ENCODE results near the gene MASP1. TPM values are rescaled to one million over a fixed set of nuclear protein-coding genes. Genes with fewer than 3 reads are reported as not detected.

Gene MASP1
- total RNA-seq, 1 experiment from 2014 or later, result 1.0 TPM

GRCh38 chr3:187264911-187265310, 26.6 kb downstream of the MASP1 start:
- Mint-ChIP-seq H3K27ac (no peak overlapping the region; a peak in 1 of 7 replicates), H3K27me3 (ENCODE audit: low read depth) (no peaks in the 10 kb centered on the region), H3K4me1 (peaks cover 6% of the 10 kb centered on the region in 2 experiments; a peak in 3 of 4 replicates), H3K4me3 (no peak overlapping the region), H3K9me3 (peaks cover 11 to 12% of the 10 kb centered on the region in 2 experiments), H3K36me3 (ENCODE audit: insufficient read depth in 1 of 3, low read depth in 3 of 3) (peaks cover 0 to 13% (median 11%) of the 10 kb centered on the region in 3 experiments; a peak in 6 of 7 replicates)
- Histone ChIP-seq H3K79me2 (ENCODE audit: insufficient read depth, low read length) (no peaks in the 10 kb centered on the region), H3K56ac (ENCODE audit: insufficient read length, low read depth, low read length) (no peak overlapping the region), H4K91ac (ENCODE audit: insufficient read length, low read depth, low read length) (no peak overlapping the region), H3K23me2 (ENCODE audit: insufficient read length, low read depth, low read length, poor library complexity, severe bottlenecking) (no peaks in the 10 kb centered on the region), H2AFZ (ENCODE audit: low read length) (no peak overlapping the region), H3K27me3 (ENCODE audit: insufficient read depth, low read length) (no peaks in the 10 kb centered on the region), H3K4me1 (ENCODE audit: insufficient read depth, low read length) (no peaks in the 10 kb centered on the region), H3K14ac (ENCODE audit: insufficient read depth, low read length) (no peak overlapping the region), H3K9ac (ENCODE audit: extremely low read depth, insufficient read length, low read length) (no peak overlapping the region), H4K8ac (replicated peaks; ENCODE audit: insufficient read length, low read depth, low read length) (no peak overlapping the region), H3K79me1 (ENCODE audit: insufficient read depth, low read depth, low read length, poor library complexity, severe bottlenecking) (no peaks in the 10 kb centered on the region), H2BK5ac (ENCODE audit: insufficient read length, low read length) (no peak overlapping the region), H2AK5ac (ENCODE audit: insufficient read length, low read length) (no peak overlapping the region), H2BK20ac (ENCODE audit: low read depth, low read length, poor library complexity, severe bottlenecking) (no peak overlapping the region), H2BK15ac (ENCODE audit: low read depth, low read length) (no peak overlapping the region), H3T11ph (ENCODE audit: low read length) (no peak overlapping the region), H3K18ac (ENCODE audit: insufficient read length, low read depth, low read length) (no peak overlapping the region), H3K23ac (ENCODE audit: insufficient read length, low read depth, low read length) (no peak overlapping the region), H4K20me1 (ENCODE audit: control insufficient read depth, insufficient read depth, insufficient read length) (no peaks in the 10 kb centered on the region), H3K4me2 (ENCODE audit: insufficient read depth, insufficient read length, low read length) (no peak overlapping the region), H4K5ac (ENCODE audit: insufficient read length, low read depth, low read length) (no peak overlapping the region), H3K9me3 (ENCODE audit: control insufficient read depth, low read depth, low read length) (no peaks in the 10 kb centered on the region), H2BK120ac (ENCODE audit: low read depth, low read length, poor library complexity, severe bottlenecking) (no peak overlapping the region), H2BK12ac (ENCODE audit: insufficient read length, low read depth, low read length) (no peak overlapping the region), H3K27ac (ENCODE audit: insufficient read length, low read depth, low read length) (no peak overlapping the region), H3K4ac (ENCODE audit: low read depth, low read length) (no peak overlapping the region)
- no peak for DNase-seq
- WGBS (ENCODE audit: extremely low coverage, insufficient read length, low lambda C conversion rate), result no CpG with 5 or more reads among the region's 3 CpGs
- no peak for TF ChIP-seq CTCF (conservative IDR thresholded peaks at IDR 0.05)

Measured in H9 (cell line).